ENCODE measurements around the gene MMS22L. TPM values are rescaled to one million over a fixed set of nuclear protein-coding genes. Genes with fewer than 3 reads are reported as not detected.

Gene MMS22L
- total and polyA plus RNA-seq, 2 of the 13 experiments (the other 11 are each of a cell fraction or from before 2014, with no cell fraction given), result 6.2 to 32.9 TPM

- no peaks in the 10 kb centered on the region for H3K27me3 ChIP-seq (ENCODE audit: control insufficient read depth in 1 of 2, insufficient read depth in 2 of 2, low read length in 2 of 2)
- intact Hi-C loops (cut with micrococcal nuclease; ENCODE audit: unreplicated experiment), result no loop called here
- TF ChIP-seq RFX1 (IDR thresholded peaks at IDR 0.05), result no peak
- TF ChIP-seq KAT8 (CRISPR knock-in tag; IDR thresholded peaks at IDR 0.05), result no peak
- no peak for TF ChIP-seq RAD51 (IDR thresholded peaks at IDR 0.05; ENCODE audit: borderline replicate concordance)
- TF ChIP-seq ZNF460 (CRISPR knock-in tag; IDR thresholded peaks at IDR 0.05; ENCODE audit: borderline replicate concordance), result no peak
- no peak for TF ChIP-seq ZNF607 (CRISPR knock-in tag; IDR thresholded peaks at IDR 0.05; ENCODE audit: borderline replicate concordance)
- in situ Hi-C loops (cut with HindIII; ENCODE audit: extremely low pct_ligation_motif_present, low pct_unique_long_range_greater_than_20kb), result no loop called here
- no peak for FAIRE-seq
- ChIA-PET CTCF (ENCODE audit: low intra/inter-chr PET ratio, low total read pairs) (no interaction called here), POLR2A (no interaction called here)
- H3K36me3 ChIP-seq (replicated peaks in 1 of 2; ENCODE audit: control insufficient read depth in 1 of 2, insufficient read depth in 2 of 2, low read length in 2 of 2), result no peaks in the 10 kb centered on the region
- no peaks in the 10 kb centered on the region for H3K79me2 ChIP-seq (ENCODE audit: insufficient read depth, low read length)
- H3K9me3 ChIP-seq (ENCODE audit: low read length), result no peaks in the 10 kb centered on the region
- ATAC-seq, result no peak
- no peak overlapping the region for H3K4me3 ChIP-seq (replicated peaks in 1 of 3; ENCODE audit: insufficient read depth in 1 of 3, low read depth in 2 of 3, low read length in 3 of 3)
- no peak overlapping the region for H3K4me2 ChIP-seq (ENCODE audit: low read depth, low read length)
- H4K20me1 ChIP-seq (ENCODE audit: insufficient read depth, low read length), result no peaks in the 10 kb centered on the region
- no peak for DNase-seq (ENCODE audit: low spot score)
- BruUV-seq (replicated peaks), result no TSS peak
- no peak overlapping the region for H3K9ac ChIP-seq (ENCODE audit: insufficient read depth, low read depth, low read length)
- H3K4me1 ChIP-seq (ENCODE audit: insufficient read depth, low read length), result no peaks in the 10 kb centered on the region
- H3K27ac ChIP-seq (ENCODE audit: extremely low read length, insufficient read depth, low read length), result no peak overlapping the region
- no peak overlapping the region for H2AFZ ChIP-seq (ENCODE audit: low read length)
- WGBS (ENCODE audit: low lambda C conversion rate), result 0% methylated on average over 1 of the region's 1 CpG
Observed at GRCh38 chr6:97322811-97323210, 39.8 kb upstream of the MMS22L start.

- Histone ChIP-seq H3K4me3 (replicated peaks in 1 of 3; ENCODE audit: insufficient read depth in 1 of 3, low read depth in 2 of 3, low read length in 3 of 3) (no peak overlapping the region), H3K4me1 (ENCODE audit: insufficient read depth, low read length) (no peaks in the 10 kb centered on the region), H3K9ac (ENCODE audit: insufficient read depth, low read depth, low read length) (no peak overlapping the region), H3K27me3 (ENCODE audit: control insufficient read depth in 1 of 2, insufficient read depth in 2 of 2, low read length in 2 of 2) (no peaks in the 10 kb centered on the region), H3K36me3 (replicated peaks in 1 of 2; ENCODE audit: control insufficient read depth in 1 of 2, insufficient read depth in 2 of 2, low read length in 2 of 2) (no peaks in the 10 kb centered on the region), H3K27ac (ENCODE audit: extremely low read length, insufficient read depth, low read length) (no peak overlapping the region), H3K9me3 (ENCODE audit: low read length) (no peaks in the 10 kb centered on the region), H3K79me2 (ENCODE audit: insufficient read depth, low read length) (no peaks in the 10 kb centered on the region), H2AFZ (ENCODE audit: low read length) (no peak overlapping the region), H4K20me1 (ENCODE audit: insufficient read depth, low read length) (no peaks in the 10 kb centered on the region), H3K4me2 (ENCODE audit: low read depth, low read length) (no peak overlapping the region)
- no peak for ATAC-seq
- WGBS (ENCODE audit: low lambda C conversion rate), result 17% methylated on average over 1 of the region's 1 CpG
- in situ Hi-C loops (cut with HindIII; ENCODE audit: extremely low pct_ligation_motif_present, low pct_unique_long_range_greater_than_20kb) (no loop called here), intact Hi-C loops (cut with micrococcal nuclease; ENCODE audit: unreplicated experiment) (no loop called here)
- CTCF ChIA-PET (ENCODE audit: low intra/inter-chr PET ratio, low total read pairs), result no interaction called here
- FAIRE-seq, result no peak
- BruUV-seq (replicated peaks), result no TSS peak
- no peak for DNase-seq (ENCODE audit: low spot score)
- POLR2A ChIA-PET, result no interaction called here
- TF ChIP-seq ZNF7 (CRISPR knock-in tag; IDR thresholded peaks at IDR 0.05) (no peak), ARHGAP35 (CRISPR knock-in tag; IDR thresholded peaks at IDR 0.05; ENCODE audit: borderline replicate concordance) (no peak), FOXK1 (CRISPR knock-in tag; IDR thresholded peaks at IDR 0.05; ENCODE audit: borderline replicate concordance, low read depth) (no peak), PBX2 (CRISPR knock-in tag; IDR thresholded peaks at IDR 0.05) (no peak), RARA (CRISPR knock-in tag; IDR thresholded peaks at IDR 0.05) (no peak), SP4 (CRISPR knock-in tag; IDR thresholded peaks at IDR 0.05) (no peak), ZNF207 (IDR thresholded peaks at IDR 0.05; ENCODE audit: borderline replicate concordance) (no peak), ZNF562 (CRISPR knock-in tag; IDR thresholded peaks at IDR 0.05; ENCODE audit: borderline replicate concordance) (no peak), ZFX (CRISPR knock-in tag; IDR thresholded peaks at IDR 0.05; ENCODE audit: low read depth) (no peak), ZNF282 (IDR thresholded peaks at IDR 0.05; ENCODE audit: partially characterized antibody) (no peak), ZNF644 (CRISPR knock-in tag; IDR thresholded peaks at IDR 0.05; ENCODE audit: low read depth) (no peak)
Observed at GRCh38 chr6:97322226-97322625, 39.2 kb upstream of the MMS22L start.

Data from HepG2 (cell line).